GM10847 (cell line): ENCODE measurements around the gene NPEPPS.

ENCODE experiments used
- POLR2A ChIP-seq: IDR thresholded peaks from 2 replicates; pipeline ENCODE4 v1.6.1; 2011; ENCODE audit not compliant: insufficient read length; ENCODE audit errors: extremely low read depth

Gene NPEPPS

DNA sequence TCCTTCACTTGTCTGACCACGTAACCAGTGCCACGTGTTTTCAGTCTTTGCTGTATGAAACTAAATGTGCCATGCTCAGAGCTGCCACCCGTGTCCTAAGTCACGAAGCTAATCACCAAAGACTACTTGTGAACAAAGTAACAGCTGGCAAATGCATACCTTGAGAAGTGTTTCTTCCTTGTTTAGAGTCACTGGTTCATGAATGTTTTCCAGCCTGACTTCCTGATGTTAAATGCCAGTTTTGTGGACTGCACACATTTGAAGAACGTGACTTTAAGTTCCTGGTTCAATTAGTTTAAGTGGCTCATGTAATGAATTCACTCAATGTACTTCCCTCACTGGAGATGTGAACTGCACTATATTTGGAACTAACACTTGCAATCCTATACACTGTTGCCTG, 98.9 kb downstream of the NPEPPS start:
- TF ChIP-seq POLR2A, result no peak

- TF ChIP-seq POLR2A, result no peak
Measured at GRCh38 chr17:47630614-47631013, 99.7 kb downstream of the NPEPPS start.

- TF ChIP-seq POLR2A, result no peak
Measured at GRCh38 chr17:47632991-47633390, 102.1 kb downstream of the NPEPPS start.

DNA sequence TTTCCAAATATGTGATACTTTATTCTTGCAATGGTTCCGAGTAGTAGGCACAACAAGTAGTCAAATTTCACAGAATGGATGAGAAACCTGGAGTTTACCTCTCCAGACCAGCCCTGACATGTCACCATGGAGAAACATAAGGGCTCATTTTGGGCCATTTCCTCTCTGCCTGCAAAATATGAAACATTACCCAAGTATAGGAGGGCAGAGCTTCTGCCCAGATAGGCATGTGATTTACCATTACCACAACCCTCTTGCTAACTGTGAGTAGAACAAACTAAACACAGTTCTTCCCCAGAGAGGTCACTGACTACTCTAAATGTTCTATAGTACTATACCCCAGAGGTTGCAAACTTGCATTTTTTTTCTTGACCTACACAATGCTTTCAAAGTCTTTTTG, 103.1 kb downstream of the NPEPPS start:
- TF ChIP-seq POLR2A, result no peak

GRCh38 chr17:47634870-47635269, 104.0 kb downstream of the NPEPPS start:
- TF ChIP-seq POLR2A, result no peak

GRCh38 chr17:47635734-47636133, 104.8 kb downstream of the NPEPPS start:
- TF ChIP-seq POLR2A, result no peak

- TF ChIP-seq POLR2A, result no peak
Measured at GRCh38 chr17:47636273-47637030, 105.5 kb downstream of the NPEPPS start.

GRCh38 chr17:47638903-47639302, 108.0 kb downstream of the NPEPPS start:
- no peak for TF ChIP-seq POLR2A

DNA sequence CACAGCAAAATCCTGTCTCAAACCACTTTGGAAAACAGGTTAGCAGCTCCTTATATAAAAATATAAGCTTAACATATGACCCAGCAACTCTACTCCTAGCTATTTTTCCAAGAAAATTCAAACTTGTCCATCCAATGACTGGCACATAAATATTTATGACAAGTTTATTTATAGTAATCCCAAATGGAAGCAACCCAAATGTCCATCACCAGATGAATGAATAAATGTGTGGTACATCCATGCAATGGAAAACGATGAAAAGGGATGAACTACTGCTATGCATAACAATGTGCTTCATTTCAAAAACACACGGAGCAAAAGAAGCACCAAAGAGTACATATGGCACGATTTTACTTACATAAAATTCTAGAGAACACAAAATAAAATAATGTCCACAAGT, 109.2 kb downstream of the NPEPPS start:
- no peak for TF ChIP-seq POLR2A

DNA sequence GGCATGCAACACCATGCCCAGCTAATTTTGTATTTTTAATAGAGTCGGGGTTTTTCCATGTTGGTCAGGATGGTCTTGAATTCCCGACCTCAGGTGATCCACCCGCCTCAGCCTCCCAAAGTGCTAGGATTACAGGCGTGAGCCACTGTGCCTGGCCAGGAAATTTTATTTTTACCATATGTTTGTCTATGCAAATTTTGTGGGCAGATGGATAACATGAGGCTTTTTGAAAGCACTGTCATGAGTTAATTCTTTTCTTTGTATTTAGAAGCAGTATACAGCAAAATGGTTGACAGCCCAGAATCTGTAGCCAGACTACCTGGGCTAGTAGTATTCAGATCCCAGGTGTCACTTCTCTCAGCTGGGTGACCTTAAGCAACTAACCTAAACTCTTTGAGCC, 110.3 kb downstream of the NPEPPS start:
- TF ChIP-seq POLR2A, result no peak

- no peak for TF ChIP-seq POLR2A
Measured at GRCh38 chr17:47643116-47643515, 112.2 kb downstream of the NPEPPS start.

- TF ChIP-seq POLR2A, result no peak
Measured at GRCh38 chr17:47644324-47644723, 113.4 kb downstream of the NPEPPS start.

GRCh38 chr17:47649153-47649971, 118.5 kb downstream of the NPEPPS start, which contains the start of gene KPNB1:
Gene KPNB1, plus strand, starts transcription at chr17:47649919. Its CDS starts 326 bp downstream, at chr17:47650245.
- TF ChIP-seq POLR2A, result peak; percentile 51

DNA sequence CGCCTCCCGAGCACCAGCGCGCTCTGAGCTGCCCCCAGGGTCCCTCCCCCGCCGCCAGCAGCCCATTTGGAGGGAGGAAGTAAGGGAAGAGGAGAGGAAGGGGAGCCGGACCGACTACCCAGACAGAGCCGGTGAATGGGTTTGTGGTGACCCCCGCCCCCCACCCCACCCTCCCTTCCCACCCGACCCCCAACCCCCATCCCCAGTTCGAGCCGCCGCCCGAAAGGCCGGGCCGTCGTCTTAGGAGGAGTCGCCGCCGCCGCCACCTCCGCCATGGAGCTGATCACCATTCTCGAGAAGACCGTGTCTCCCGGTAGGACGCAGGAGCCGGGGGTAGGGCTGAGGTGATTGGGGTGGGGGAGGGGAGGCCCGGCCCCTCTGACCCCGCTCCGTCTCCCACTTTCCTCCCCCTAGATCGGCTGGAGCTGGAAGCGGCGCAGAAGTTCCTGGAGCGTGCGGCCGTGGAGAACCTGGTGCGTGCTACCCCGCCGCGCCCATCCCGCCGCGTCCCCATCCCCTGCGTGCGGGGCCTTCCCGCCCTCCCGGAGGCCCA, 119.1 kb downstream of the NPEPPS start:
- peak; percentile 41 for TF ChIP-seq POLR2A

DNA sequence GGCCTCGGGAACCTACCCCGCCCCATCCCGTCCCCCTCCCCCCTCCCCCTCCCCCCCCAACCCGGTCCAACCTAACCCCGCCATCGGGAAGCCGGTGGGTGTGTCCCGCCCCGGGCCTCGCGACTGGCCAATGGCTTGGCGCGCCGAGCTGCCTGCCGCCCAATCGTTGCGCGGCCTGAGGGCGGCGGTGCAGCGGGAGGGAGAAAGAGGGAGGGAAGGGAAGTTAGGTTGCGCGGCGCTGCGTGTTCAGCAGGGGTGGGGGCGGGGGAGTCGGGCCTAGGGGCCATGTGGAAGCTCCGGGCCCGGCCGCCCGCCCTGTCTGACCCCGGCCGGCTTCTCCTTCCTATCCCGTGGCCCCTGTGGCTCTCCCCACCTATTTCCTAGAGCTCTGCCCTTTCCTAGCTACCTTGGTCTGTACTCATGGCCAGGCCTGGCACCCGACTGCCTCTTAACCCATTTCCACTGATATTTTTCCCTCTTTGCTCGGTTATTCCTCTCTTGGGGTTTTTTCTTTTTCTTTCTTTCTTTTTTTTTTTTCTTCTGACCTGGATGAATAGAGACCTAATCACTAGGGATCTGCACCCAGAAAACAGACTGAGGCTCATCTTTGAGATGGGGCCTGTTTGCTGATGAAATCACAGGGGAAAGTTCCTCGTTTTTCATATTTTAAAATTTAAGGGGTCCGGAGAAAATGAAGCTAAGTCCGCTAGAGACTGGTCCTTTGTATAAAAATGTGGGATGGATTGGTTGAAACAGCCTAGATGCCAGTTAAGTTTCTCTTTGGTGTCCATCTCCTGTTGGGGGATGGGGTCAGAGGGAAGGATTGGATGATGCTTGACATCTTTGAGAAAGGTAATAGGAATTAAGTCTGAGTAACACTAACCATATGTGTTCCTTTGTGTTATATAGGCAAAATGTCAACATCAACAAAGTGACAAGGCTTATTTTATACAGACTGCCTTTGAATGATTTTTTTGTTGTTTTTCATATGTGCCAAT, 119.9 kb downstream of the NPEPPS start:
- TF ChIP-seq POLR2A, result no peak
